ENCODE data around the gene LRRK1.
A peak's percentile ranks its signal among the peaks of the same experiment; 100 is the strongest.

Gene LRRK1

GRCh38 chr15:101036189-101036588, 117.0 kb downstream of the LRRK1 start:
- no CpG with 5 or more reads among the region's 1 CpG for WGBS (ENCODE audit: extremely low coverage, insufficient coverage, insufficient read length)

DNA sequence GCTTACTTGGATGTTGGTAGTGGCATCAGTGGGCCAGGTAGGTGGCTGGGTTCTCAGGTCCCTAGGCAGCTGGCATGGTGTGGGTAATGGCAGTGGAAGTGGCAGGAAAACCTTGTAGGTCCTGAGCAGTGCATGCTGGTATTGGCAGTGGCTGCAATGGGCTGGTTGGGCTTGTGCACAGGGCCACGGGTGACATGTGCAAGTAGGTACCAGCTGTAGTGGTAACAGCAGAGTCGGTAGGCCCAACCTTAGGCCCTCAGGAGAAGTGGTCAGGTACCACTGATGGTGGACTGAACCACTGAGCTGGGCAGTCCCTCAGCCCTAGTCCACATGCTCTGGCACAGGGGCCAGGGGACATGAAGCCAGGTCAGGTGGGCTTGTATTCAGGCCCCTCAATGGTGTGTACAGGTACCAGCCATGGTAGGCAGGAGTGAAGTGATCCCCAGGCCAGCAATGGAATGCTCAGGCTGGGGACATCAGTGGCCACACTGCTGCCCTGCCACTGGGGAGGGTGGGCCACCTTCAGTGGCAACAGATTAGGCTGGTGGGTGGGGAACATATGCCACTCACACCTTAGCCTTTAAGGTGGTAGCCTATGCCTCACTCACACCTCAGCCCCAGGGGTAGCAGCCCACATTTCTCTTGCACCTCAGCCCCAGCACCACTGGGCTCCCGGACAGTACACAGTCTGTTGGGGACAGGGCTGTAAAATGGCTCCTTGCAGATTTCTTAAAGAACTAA, 118.1 kb downstream of the LRRK1 start:
- Histone ChIP-seq H4K8ac (ENCODE audit: low read depth, low read length) (no peak overlapping the region), H3K9me3 (ENCODE audit: insufficient read depth, low read depth, low read length) (peaks cover 3% of the 10 kb centered on the region), H2BK12ac (ENCODE audit: low read length) (no peak overlapping the region), H2AK5ac (ENCODE audit: low read length) (no peak overlapping the region), H3K4me2 (ENCODE audit: low read length) (no peak overlapping the region), H3K36me3 (ENCODE audit: control insufficient read depth in 1 of 2, insufficient read depth in 2 of 2, low read length in 2 of 2) (no peaks in the 10 kb centered on the region), H3K27ac (ENCODE audit: low read depth, low read length) (no peak overlapping the region), H3K4ac (ENCODE audit: low read depth, low read length) (no peak overlapping the region), H3K79me1 (ENCODE audit: low read length) (no peaks in the 10 kb centered on the region), H3K18ac (ENCODE audit: low read length) (no peak overlapping the region), H2AFZ (ENCODE audit: insufficient read depth, low read length, poor library complexity) (no peak overlapping the region), H3K9ac (ENCODE audit: low read length) (no peak overlapping the region), H4K91ac (ENCODE audit: low read depth, low read length) (no peak overlapping the region), H3K4me3 (ENCODE audit: low read depth, low read length) (no peak overlapping the region), H3K79me2 (ENCODE audit: control insufficient read depth, insufficient read depth, low read length, poor library complexity) (no peaks in the 10 kb centered on the region), H3K27me3 (ENCODE audit: insufficient read depth, low read length) (no peaks in the 10 kb centered on the region), H3K4me1 (ENCODE audit: control insufficient read depth in 1 of 2, insufficient read depth in 2 of 2, low read length in 2 of 2) (peaks cover 0 to 3% of the 10 kb centered on the region in 2 experiments), H2BK120ac (ENCODE audit: insufficient read depth, low read length, poor library complexity) (no peak overlapping the region), H3K23ac (ENCODE audit: low read length) (no peak overlapping the region), H4K12ac (ENCODE audit: low read depth, low read length) (no peak overlapping the region), H3K14ac (ENCODE audit: low read length) (no peak overlapping the region), H2BK5ac (ENCODE audit: low read depth, low read length, poor library complexity) (no peak overlapping the region)
- WGBS (ENCODE audit: extremely low coverage, insufficient coverage, insufficient read length) = no CpG with 5 or more reads among the region's 3 CpGs
- DNase-seq = no peak

More at GRCh38 chr15:101036189-101036588, 117.0 kb downstream of the LRRK1 start:
- Histone ChIP-seq H3K79me1 (ENCODE audit: low read length) (no peaks in the 10 kb centered on the region), H3K27me3 (ENCODE audit: insufficient read depth, low read length) (no peaks in the 10 kb centered on the region), H2AFZ (ENCODE audit: insufficient read depth, low read length, poor library complexity) (no peak overlapping the region), H2AK5ac (ENCODE audit: low read length) (no peak overlapping the region), H3K18ac (ENCODE audit: low read length) (no peak overlapping the region), H3K27ac (ENCODE audit: low read depth, low read length) (no peak overlapping the region), H3K36me3 (ENCODE audit: control insufficient read depth in 1 of 2, insufficient read depth in 2 of 2, low read length in 2 of 2) (no peaks in the 10 kb centered on the region), H3K9me3 (ENCODE audit: insufficient read depth, low read depth, low read length) (peaks cover 3% of the 10 kb centered on the region), H2BK120ac (ENCODE audit: insufficient read depth, low read length, poor library complexity) (no peak overlapping the region), H3K4me1 (ENCODE audit: control insufficient read depth in 1 of 2, insufficient read depth in 2 of 2, low read length in 2 of 2) (peaks cover 0 to 3% of the 10 kb centered on the region in 2 experiments), H2BK5ac (ENCODE audit: low read depth, low read length, poor library complexity) (no peak overlapping the region), H3K9ac (ENCODE audit: low read length) (no peak overlapping the region), H3K4ac (ENCODE audit: low read depth, low read length) (no peak overlapping the region), H3K4me3 (ENCODE audit: low read depth, low read length) (no peak overlapping the region), H4K12ac (ENCODE audit: low read depth, low read length) (no peak overlapping the region), H3K79me2 (ENCODE audit: control insufficient read depth, insufficient read depth, low read length, poor library complexity) (no peaks in the 10 kb centered on the region), H4K91ac (ENCODE audit: low read depth, low read length) (no peak overlapping the region), H2BK12ac (ENCODE audit: low read length) (no peak overlapping the region), H3K23ac (ENCODE audit: low read length) (no peak overlapping the region), H4K8ac (ENCODE audit: low read depth, low read length) (no peak overlapping the region), H3K14ac (ENCODE audit: low read length) (no peak overlapping the region), H3K4me2 (ENCODE audit: low read length) (no peak overlapping the region)
- DNase-seq = no peak

DNA sequence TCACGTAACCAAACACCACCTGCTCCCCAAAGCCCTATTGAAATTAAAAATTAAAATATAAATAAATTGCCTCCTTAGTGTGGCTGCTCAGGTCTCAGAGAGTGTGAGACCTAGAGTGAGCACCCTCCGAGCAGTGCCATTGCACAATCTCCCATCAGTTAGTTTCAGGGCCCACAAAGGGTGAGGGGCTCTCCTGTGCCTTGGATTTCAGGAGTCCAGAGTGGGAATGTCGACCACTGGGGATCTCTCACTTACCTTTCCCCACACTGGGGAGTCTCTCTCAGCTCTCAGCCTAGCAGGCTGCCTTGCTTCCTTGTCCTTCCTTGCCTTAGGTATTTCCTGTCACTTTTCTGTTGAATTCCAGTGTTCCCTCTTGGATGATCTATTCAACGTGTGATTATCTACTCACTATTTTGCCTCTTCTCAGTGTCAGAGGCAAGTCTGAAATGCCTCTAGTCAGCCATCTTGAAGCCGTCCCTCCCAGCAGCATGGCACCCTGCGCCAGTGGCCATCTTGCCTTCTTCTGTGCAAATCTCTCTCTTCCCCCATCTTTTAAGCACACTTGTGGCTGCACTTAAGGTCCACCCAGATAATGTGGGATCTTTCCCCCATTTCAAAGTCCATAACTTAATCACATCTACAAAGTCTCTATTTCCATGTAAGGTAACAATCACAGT, 119.3 kb downstream of the LRRK1 start:
- Histone ChIP-seq H4K91ac (ENCODE audit: low read depth, low read length) (no peak overlapping the region), H4K8ac (ENCODE audit: low read depth, low read length) (no peak overlapping the region), H3K4me3 (ENCODE audit: low read depth, low read length) (no peak overlapping the region), H3K27ac (ENCODE audit: low read depth, low read length) (no peak overlapping the region), H3K14ac (ENCODE audit: low read length) (no peak overlapping the region), H3K4ac (ENCODE audit: low read depth, low read length) (no peak overlapping the region), H4K12ac (ENCODE audit: low read depth, low read length) (no peak overlapping the region), H2AK5ac (ENCODE audit: low read length) (no peak overlapping the region), H3K27me3 (ENCODE audit: insufficient read depth, low read length) (no peaks in the 10 kb centered on the region), H3K9ac (ENCODE audit: low read length) (no peak overlapping the region), H2BK12ac (ENCODE audit: low read length) (no peak overlapping the region), H3K9me3 (ENCODE audit: insufficient read depth, low read depth, low read length) (peaks cover 3% of the 10 kb centered on the region), H3K18ac (ENCODE audit: low read length) (no peak overlapping the region), H2BK5ac (ENCODE audit: low read depth, low read length, poor library complexity) (no peak overlapping the region), H3K4me1 (ENCODE audit: control insufficient read depth in 1 of 2, insufficient read depth in 2 of 2, low read length in 2 of 2) (peaks cover 0 to 3% of the 10 kb centered on the region in 2 experiments), H3K4me2 (ENCODE audit: low read length) (no peak overlapping the region), H2AFZ (ENCODE audit: insufficient read depth, low read length, poor library complexity) (no peak overlapping the region), H3K79me2 (ENCODE audit: control insufficient read depth, insufficient read depth, low read length, poor library complexity) (no peaks in the 10 kb centered on the region), H2BK120ac (ENCODE audit: insufficient read depth, low read length, poor library complexity) (no peak overlapping the region), H3K36me3 (ENCODE audit: control insufficient read depth in 1 of 2, insufficient read depth in 2 of 2, low read length in 2 of 2) (no peaks in the 10 kb centered on the region), H3K23ac (ENCODE audit: low read length) (no peak overlapping the region), H3K79me1 (ENCODE audit: low read length) (no peaks in the 10 kb centered on the region)
- peak in 1 of 2 donors; percentile 15 for DNase-seq
- no CpG with 5 or more reads among the region's 6 CpGs for WGBS (ENCODE audit: extremely low coverage, insufficient coverage, insufficient read length)

GRCh38 chr15:101039461-101039860, 120.3 kb downstream of the LRRK1 start:
- Histone ChIP-seq H3K36me3 (ENCODE audit: control insufficient read depth in 1 of 2, insufficient read depth in 2 of 2, low read length in 2 of 2) (no peaks in the 10 kb centered on the region), H3K79me1 (ENCODE audit: low read length) (no peaks in the 10 kb centered on the region), H2BK120ac (ENCODE audit: insufficient read depth, low read length, poor library complexity) (no peak overlapping the region), H3K23ac (ENCODE audit: low read length) (no peak overlapping the region), H2BK12ac (ENCODE audit: low read length) (no peak overlapping the region), H3K4ac (ENCODE audit: low read depth, low read length) (no peak overlapping the region), H3K18ac (ENCODE audit: low read length) (no peak overlapping the region), H3K9ac (ENCODE audit: low read length) (no peak overlapping the region), H3K27me3 (ENCODE audit: insufficient read depth, low read length) (no peaks in the 10 kb centered on the region), H3K4me1 (ENCODE audit: control insufficient read depth in 1 of 2, insufficient read depth in 2 of 2, low read length in 2 of 2) (peaks cover 0 to 3% of the 10 kb centered on the region in 2 experiments), H4K12ac (ENCODE audit: low read depth, low read length) (no peak overlapping the region), H3K27ac (ENCODE audit: low read depth, low read length) (no peak overlapping the region), H3K9me3 (ENCODE audit: insufficient read depth, low read depth, low read length) (peaks cover 3% of the 10 kb centered on the region), H3K79me2 (ENCODE audit: control insufficient read depth, insufficient read depth, low read length, poor library complexity) (no peaks in the 10 kb centered on the region), H4K91ac (ENCODE audit: low read depth, low read length) (no peak overlapping the region), H2AFZ (ENCODE audit: insufficient read depth, low read length, poor library complexity) (no peak overlapping the region), H4K8ac (ENCODE audit: low read depth, low read length) (no peak overlapping the region), H3K4me2 (ENCODE audit: low read length) (no peak overlapping the region), H2AK5ac (ENCODE audit: low read length) (no peak overlapping the region), H3K14ac (ENCODE audit: low read length) (no peak overlapping the region), H3K4me3 (ENCODE audit: low read depth, low read length) (no peak overlapping the region), H2BK5ac (ENCODE audit: low read depth, low read length, poor library complexity) (no peak overlapping the region)
- no CpG with 5 or more reads among the region's 3 CpGs for WGBS (ENCODE audit: extremely low coverage, insufficient coverage, insufficient read length)
- DNase-seq = peak; percentile 75 to 94

Measured in trophoblast cell (in vitro differentiated cells and primary cell).